GM12874 (cell line): ENCODE results near the gene LMNTD2.

ENCODE experiments used
- CTCF ChIP-seq: IDR thresholded peaks from 2 replicates; pipeline ENCODE4 v1.5.1; 2011; ENCODE audit warnings: low read depth, mild to moderate bottlenecking, control low read depth, low read length, moderate library complexity; ENCODE audit not compliant: insufficient read depth

LMNTD2 gene

GRCh38 chr11:553083-553987 lies 7.2 kb downstream of the LMNTD2 start:
- no peak for TF ChIP-seq CTCF

GRCh38 chr11:551596-551995 lies 8.9 kb downstream of the LMNTD2 start:
- no peak for TF ChIP-seq CTCF

- TF ChIP-seq CTCF = no peak
These were observed 9.4 kb downstream of the LMNTD2 start for GRCh38 chr11:551131-551530.

- TF ChIP-seq CTCF = no peak
These were observed 9.8 kb downstream of the LMNTD2 start for GRCh38 chr11:550746-551085.

GRCh38 chr11:550021-550745 lies 10.4 kb downstream of the LMNTD2 start:
- no peak for TF ChIP-seq CTCF

- no peak for TF ChIP-seq CTCF
These were observed 11.6 kb downstream of the LMNTD2 start for GRCh38 chr11:548700-549603.

GRCh38 chr11:545171-545570 lies 15.4 kb downstream of the LMNTD2 start:
- TF ChIP-seq CTCF = no peak
